Measurements from ENCODE around the gene MRC2. TPM values are rescaled to one million over a fixed set of nuclear protein-coding genes. Genes with fewer than 3 reads are reported as not detected.
"Not testable (repeated sequence)": the region's sequence is repeated elsewhere in the genome, so short reads cannot be mapped to it uniquely, and the experiment has no call there.

The MRC2 gene
- total RNA-seq, 2 donors from 2014 or later, result 43.8 to 46.7 TPM

DNA sequence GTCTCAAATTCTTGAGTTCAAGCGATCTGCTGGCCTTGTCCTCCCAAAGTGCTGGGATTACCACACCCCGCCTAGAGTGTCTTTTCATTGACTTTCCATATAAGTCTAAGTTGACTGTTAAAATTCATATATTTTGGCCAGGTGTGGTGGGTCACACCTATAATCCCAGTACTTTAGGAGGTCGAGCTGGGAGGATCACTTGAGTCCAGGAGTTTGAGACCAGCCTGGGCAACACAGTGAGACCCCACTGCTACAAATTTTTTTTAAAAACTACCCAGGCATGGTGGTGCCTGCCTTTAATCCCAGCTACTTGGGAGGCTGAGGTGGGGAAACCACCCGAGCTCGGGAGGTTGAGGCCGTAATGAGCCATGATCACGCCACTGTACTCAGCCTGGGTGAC lies 21.9 kb upstream of the MRC2 start:
- H3K36me3 ChIP-seq, result peaks cover 57% of the 10 kb centered on the region

DNA sequence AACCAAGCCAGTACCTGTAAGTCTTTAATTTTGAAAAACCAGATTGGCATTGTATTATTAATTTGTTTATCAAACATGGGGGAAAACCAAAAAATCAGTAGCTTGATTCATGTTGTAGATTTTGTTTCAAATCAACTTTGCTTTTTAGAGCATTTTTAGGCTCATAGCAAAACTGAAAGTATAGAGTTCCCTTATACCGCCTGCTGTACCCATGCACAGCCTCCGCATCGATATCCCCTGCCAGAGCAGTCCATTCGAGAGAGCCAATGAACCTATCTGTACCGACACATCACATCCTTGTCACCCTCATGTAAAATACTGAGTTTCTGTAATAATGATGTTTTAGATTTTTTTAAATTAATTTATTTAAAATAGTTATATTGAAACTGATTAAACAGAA lies 16.2 kb upstream of the MRC2 start:
- Histone ChIP-seq H3K9me3 (no peaks in the 10 kb centered on the region), H3K27me3 (no peaks in the 10 kb centered on the region), H3K27ac (no peak overlapping the region), H3K4me3 (no peak overlapping the region), H3K36me3 (peaks cover 41% of the 10 kb centered on the region), H3K4me1 (peaks cover 0 to 3% of the 10 kb centered on the region in 2 donors)
- DNase-seq (ENCODE audit: low spot score), result no peak
- TF ChIP-seq, protein P1, sequence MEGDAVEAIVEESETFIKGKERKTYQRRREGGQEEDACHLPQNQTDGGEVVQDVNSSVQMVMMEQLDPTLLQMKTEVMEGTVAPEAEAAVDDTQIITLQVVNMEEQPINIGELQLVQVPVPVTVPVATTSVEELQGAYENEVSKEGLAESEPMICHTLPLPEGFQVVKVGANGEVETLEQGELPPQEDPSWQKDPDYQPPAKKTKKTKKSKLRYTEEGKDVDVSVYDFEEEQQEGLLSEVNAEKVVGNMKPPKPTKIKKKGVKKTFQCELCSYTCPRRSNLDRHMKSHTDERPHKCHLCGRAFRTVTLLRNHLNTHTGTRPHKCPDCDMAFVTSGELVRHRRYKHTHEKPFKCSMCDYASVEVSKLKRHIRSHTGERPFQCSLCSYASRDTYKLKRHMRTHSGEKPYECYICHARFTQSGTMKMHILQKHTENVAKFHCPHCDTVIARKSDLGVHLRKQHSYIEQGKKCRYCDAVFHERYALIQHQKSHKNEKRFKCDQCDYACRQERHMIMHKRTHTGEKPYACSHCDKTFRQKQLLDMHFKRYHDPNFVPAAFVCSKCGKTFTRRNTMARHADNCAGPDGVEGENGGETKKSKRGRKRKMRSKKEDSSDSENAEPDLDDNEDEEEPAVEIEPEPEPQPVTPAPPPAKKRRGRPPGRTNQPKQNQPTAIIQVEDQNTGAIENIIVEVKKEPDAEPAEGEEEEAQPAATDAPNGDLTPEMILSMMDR (IDR thresholded peaks at IDR 0.05), result no peak

More for the DNA sequence above, 21.9 kb upstream of the MRC2 start:
- no peaks in the 10 kb centered on the region for H3K27me3 ChIP-seq
- TF ChIP-seq, protein P1 (IDR thresholded peaks at IDR 0.05), result no peak
- H3K27ac ChIP-seq, result no peak overlapping the region
- no peaks in the 10 kb centered on the region for H3K9me3 ChIP-seq
- DNase-seq (ENCODE audit: low spot score), result peak; percentile 40
- H3K4me3 ChIP-seq, result no peak overlapping the region
- no peaks in the 10 kb centered on the region for H3K4me1 ChIP-seq

DNA sequence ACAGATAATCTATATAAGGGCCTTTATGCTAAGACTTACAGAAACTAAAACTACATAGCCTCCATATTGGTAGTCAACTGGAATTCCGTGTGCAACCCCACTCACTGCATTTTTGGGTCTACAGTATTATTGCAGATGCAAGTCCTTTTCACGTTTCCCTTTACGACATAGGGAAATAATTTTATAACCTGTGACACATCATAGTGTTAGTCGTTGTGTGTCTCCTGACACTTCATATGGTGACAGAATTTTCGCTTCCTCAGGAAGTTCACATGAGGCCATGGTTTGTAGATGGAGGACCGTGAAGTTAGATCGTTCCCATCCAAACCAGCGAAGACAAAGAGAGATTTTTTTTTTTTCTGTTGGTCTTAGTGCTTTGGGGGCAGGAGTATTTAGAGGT lies 15.7 kb upstream of the MRC2 start:
- no peaks in the 10 kb centered on the region for H3K9me3 ChIP-seq
- H3K36me3 ChIP-seq, result peaks cover 39% of the 10 kb centered on the region
- no peak overlapping the region for H3K4me3 ChIP-seq
- peaks cover 0 to 3% of the 10 kb centered on the region in 2 donors for H3K4me1 ChIP-seq
- H3K27me3 ChIP-seq, result no peaks in the 10 kb centered on the region
- no peak for DNase-seq (ENCODE audit: low spot score)
- TF ChIP-seq, protein P1 (IDR thresholded peaks at IDR 0.05), result no peak
- H3K27ac ChIP-seq, result no peak overlapping the region

DNA sequence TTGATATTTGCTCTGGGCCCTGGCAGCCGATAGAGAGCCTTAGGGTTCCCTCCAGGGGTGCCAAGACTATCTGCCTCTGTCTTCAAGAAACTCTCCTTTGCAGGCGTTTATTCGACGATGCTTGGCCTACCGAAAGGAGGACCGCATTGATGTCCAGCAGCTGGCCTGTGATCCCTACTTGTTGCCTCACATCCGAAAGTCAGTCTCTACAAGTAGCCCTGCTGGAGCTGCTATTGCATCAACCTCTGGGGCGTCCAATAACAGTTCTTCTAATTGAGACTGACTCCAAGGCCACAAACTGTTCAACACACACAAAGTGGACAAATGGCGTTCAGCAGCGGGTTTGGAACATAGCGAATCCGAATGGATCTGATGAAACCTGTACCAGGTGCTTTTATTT lies 15.2 kb upstream of the MRC2 start:
- not testable (repeated sequence) for H3K27me3 ChIP-seq; H3K4me1 ChIP-seq; H3K9me3 ChIP-seq; DNase-seq (ENCODE audit: low spot score); H3K4me3 ChIP-seq
- H3K27ac ChIP-seq, result peak overlapping the region in 1 of 2 donors; percentile 31
- peaks cover 39% of the 10 kb centered on the region for H3K36me3 ChIP-seq

DNA sequence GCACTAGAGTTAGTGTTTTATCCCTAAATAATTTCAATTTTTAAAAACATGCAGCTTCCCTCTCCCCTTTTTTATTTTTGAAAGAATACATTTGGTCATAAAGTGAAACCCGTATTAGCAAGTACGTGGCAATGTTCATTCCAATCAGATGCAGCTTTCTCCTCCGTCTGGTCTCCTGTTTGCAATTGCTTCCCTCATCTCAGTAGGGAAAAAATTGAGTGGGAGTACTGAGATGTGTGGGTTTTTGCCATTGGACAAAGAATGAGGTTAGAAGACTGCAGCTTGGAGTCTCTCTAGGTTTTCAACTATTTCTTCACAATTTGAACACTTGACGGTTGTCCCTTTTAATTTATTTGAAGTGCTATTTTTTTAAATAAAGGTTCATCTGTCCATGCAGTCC lies 14.4 kb upstream of the MRC2 start:
- not testable (repeated sequence) for H3K9me3 ChIP-seq; DNase-seq (ENCODE audit: low spot score); H3K4me1 ChIP-seq; H3K4me3 ChIP-seq; H3K27me3 ChIP-seq
- peak overlapping the region in 1 of 2 donors; percentile 31 for H3K27ac ChIP-seq
- peaks cover 32% of the 10 kb centered on the region for H3K36me3 ChIP-seq

DNA sequence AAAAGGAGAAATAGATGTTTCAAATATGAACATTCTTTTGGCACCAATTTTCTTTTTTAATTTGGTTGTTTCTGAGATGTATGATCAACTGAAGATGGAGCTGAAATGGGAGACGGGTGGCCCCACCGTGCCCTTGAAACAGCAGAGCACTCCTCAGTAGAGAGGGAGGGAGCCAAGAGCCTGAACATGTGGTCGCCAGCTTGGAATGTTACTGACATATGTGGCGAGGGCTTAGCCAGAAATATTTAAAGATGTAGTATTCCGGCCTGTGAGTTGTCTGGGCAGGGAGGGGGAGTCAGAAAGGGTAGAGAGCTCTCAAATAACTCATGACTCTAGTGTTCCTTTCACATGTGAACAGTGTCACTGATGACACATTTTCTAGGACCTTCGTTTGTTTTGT lies 13.3 kb upstream of the MRC2 start:
- H3K9me3 ChIP-seq, result no peaks in the 10 kb centered on the region
- H3K4me1 ChIP-seq, result peaks cover 0 to 9% of the 10 kb centered on the region in 2 donors
- H3K4me3 ChIP-seq, result no peak overlapping the region
- no peak overlapping the region for H3K27ac ChIP-seq
- DNase-seq (ENCODE audit: low spot score), result no peak
- H3K36me3 ChIP-seq, result peaks cover 22% of the 10 kb centered on the region
- TF ChIP-seq, protein P1 (IDR thresholded peaks at IDR 0.05), result no peak
- no peaks in the 10 kb centered on the region for H3K27me3 ChIP-seq

DNA sequence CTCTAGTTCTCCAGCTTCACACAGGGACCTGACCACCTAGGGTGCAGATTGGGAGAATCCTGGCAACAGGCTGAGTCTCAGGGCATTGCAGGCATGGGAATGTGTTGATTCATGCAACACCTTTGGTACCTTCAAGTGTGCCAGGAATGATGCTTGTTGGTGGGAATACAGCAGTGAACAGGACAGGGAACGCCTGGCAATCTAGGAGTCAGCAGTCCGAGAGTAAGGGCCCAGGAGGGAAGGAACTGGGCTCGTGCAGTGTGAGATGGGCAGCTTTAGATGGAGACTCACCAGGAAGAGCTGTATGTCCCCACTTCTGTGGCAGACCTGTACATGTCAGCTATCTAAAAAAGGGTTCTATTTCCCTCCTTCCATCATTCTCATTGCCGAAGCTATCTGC lies 12.0 kb upstream of the MRC2 start:
- Histone ChIP-seq H3K4me1 (peaks cover 0 to 16% of the 10 kb centered on the region in 2 donors), H3K27me3 (no peaks in the 10 kb centered on the region), H3K36me3 (peaks cover 8% of the 10 kb centered on the region), H3K9me3 (no peaks in the 10 kb centered on the region), H3K27ac (no peak overlapping the region), H3K4me3 (no peak overlapping the region)
- TF ChIP-seq, protein P1 (IDR thresholded peaks at IDR 0.05), result no peak
- no peak for DNase-seq (ENCODE audit: low spot score)
